SJCRH30 (cell line): ENCODE results near the gene SLC38A11. TPM values are rescaled to one million over a fixed set of nuclear protein-coding genes. Genes with fewer than 3 reads are reported as not detected.
"Not testable (repeated sequence)": the region's sequence is repeated elsewhere in the genome, so short reads cannot be mapped to it uniquely, and the experiment has no call there.

Experiments used
- DNase-seq, 2 experiments: peaks; one replicate each; pipeline ENCODE4 v3.0.0-alpha.2; 2015 to 2020
- H3K27ac ChIP-seq: fragments of 250-450 bp; sonication (Bioruptor Pico); 2 replicates; pipeline ENCODE4 v1.5.1; 2020; ENCODE audit warnings: mild to moderate bottlenecking, moderate library complexity
- H3K27me3 ChIP-seq: fragments of 250-450 bp; sonication (Bioruptor Pico); 2 replicates; pipeline ENCODE4 v1.5.1; 2020; ENCODE audit warnings: mild to moderate bottlenecking, moderate library complexity
- H3K36me3 ChIP-seq: fragments of 250-450 bp; sonication (Bioruptor Pico); 2 replicates; pipeline ENCODE4 v1.5.1; 2020; ENCODE audit warnings: mild to moderate bottlenecking, moderate library complexity
- H3K4me1 ChIP-seq: fragments of 250-450 bp; sonication (Bioruptor Pico); 2 replicates; pipeline ENCODE4 v1.5.1; 2020; ENCODE audit warnings: mild to moderate bottlenecking, moderate library complexity
- H3K4me3 ChIP-seq: fragments of 250-450 bp; sonication (Bioruptor Pico); 2 replicates; pipeline ENCODE4 v1.5.1; 2020; ENCODE audit warnings: mild to moderate bottlenecking, moderate library complexity
- H3K9me3 ChIP-seq: fragments of 250-450 bp; sonication (Bioruptor Pico); replicated peaks from 2 replicates; pipeline ENCODE4 v1.5.1; 2020; ENCODE audit warnings: mild to moderate bottlenecking, moderate library complexity
- total RNA-seq: library from RNA; depleted of rRNA; stranded (reverse); fragments of >200 nt; shearing (Covaris generic); gene quantifications from 2 replicates; pipeline ENCODE4 v1.2.3, GENCODE V29; 2014; rRNA removed

The SLC38A11 gene
- 0.08 and 0.18 TPM in 2 replicates for total RNA-seq

- no peak for DNase-seq
- Histone ChIP-seq H3K9me3 (no peaks in the 10 kb centered on the region), H3K27ac (no peak within 1 kb of the TSS), H3K4me1 (no peaks in the 10 kb centered on the region), H3K27me3 (no peaks in the 10 kb centered on the region), H3K4me3 (no peak within 1 kb of the TSS), H3K36me3 (no peaks in the 10 kb centered on the region)
Measured at GRCh38 chr2:164954954-164955701, at the start of gene SLC38A11. Gene SLC38A11, minus strand, starts transcription at chr2:164955525. Its CDS starts 278 bp downstream, at chr2:164955247.

GRCh38 chr2:165003443-165004130 is 48.3 kb upstream of the SLC38A11 start:
- H3K27me3 ChIP-seq = no peaks in the 10 kb centered on the region

GRCh38 chr2:165002638-165003037 is 47.3 kb upstream of the SLC38A11 start:
- DNase-seq = no peak
- no peak overlapping the region for H3K4me3 ChIP-seq
- H3K9me3 ChIP-seq = no peaks in the 10 kb centered on the region
- H3K4me1 ChIP-seq = no peaks in the 10 kb centered on the region
- no peak overlapping the region for H3K27ac ChIP-seq
- no peaks in the 10 kb centered on the region for H3K36me3 ChIP-seq
- H3K27me3 ChIP-seq = no peaks in the 10 kb centered on the region

More at GRCh38 chr2:165003443-165004130, 48.3 kb upstream of the SLC38A11 start:
- Histone ChIP-seq H3K36me3 (no peaks in the 10 kb centered on the region), H3K27ac (no peak overlapping the region), H3K4me3 (no peak overlapping the region), H3K9me3 (no peaks in the 10 kb centered on the region), H3K4me1 (no peaks in the 10 kb centered on the region)
- DNase-seq = no peak

- H3K27ac ChIP-seq, H3K36me3 ChIP-seq, H3K27me3 ChIP-seq, DNase-seq, H3K9me3 ChIP-seq, H3K4me1 ChIP-seq, H3K4me3 ChIP-seq: not testable (repeated sequence)
Measured at GRCh38 chr2:164994664-164995299, 39.5 kb upstream of the SLC38A11 start.

GRCh38 chr2:164993287-164994016 is 38.1 kb upstream of the SLC38A11 start:
- Histone ChIP-seq H3K27me3 (no peaks in the 10 kb centered on the region), H3K4me3 (no peak overlapping the region), H3K9me3 (no peaks in the 10 kb centered on the region), H3K36me3 (no peaks in the 10 kb centered on the region), H3K4me1 (no peaks in the 10 kb centered on the region), H3K27ac (no peak overlapping the region)
- DNase-seq = no peak

GRCh38 chr2:164992818-164993217 is 37.5 kb upstream of the SLC38A11 start:
- H3K36me3 ChIP-seq = no peaks in the 10 kb centered on the region
- no peak overlapping the region for H3K27ac ChIP-seq
- DNase-seq = peak; percentile 50 to 83
- no peak overlapping the region for H3K4me3 ChIP-seq
- no peaks in the 10 kb centered on the region for H3K4me1 ChIP-seq
- no peaks in the 10 kb centered on the region for H3K27me3 ChIP-seq
- no peaks in the 10 kb centered on the region for H3K9me3 ChIP-seq

GRCh38 chr2:164992093-164992454 is 36.7 kb upstream of the SLC38A11 start:
- DNase-seq, H3K27ac ChIP-seq, H3K4me3 ChIP-seq, H3K36me3 ChIP-seq, H3K4me1 ChIP-seq, H3K9me3 ChIP-seq, H3K27me3 ChIP-seq: not testable (repeated sequence)

GRCh38 chr2:164991361-164992092 is 36.2 kb upstream of the SLC38A11 start:
- H3K27ac ChIP-seq, H3K4me3 ChIP-seq, H3K4me1 ChIP-seq, H3K27me3 ChIP-seq, H3K9me3 ChIP-seq, DNase-seq, H3K36me3 ChIP-seq: not testable (repeated sequence)

- DNase-seq, H3K27ac ChIP-seq, H3K4me1 ChIP-seq, H3K27me3 ChIP-seq, H3K9me3 ChIP-seq, H3K36me3 ChIP-seq, H3K4me3 ChIP-seq: not testable (repeated sequence)
Measured at GRCh38 chr2:164990953-164991352, 35.6 kb upstream of the SLC38A11 start.

GRCh38 chr2:164988805-164989204 is 33.5 kb upstream of the SLC38A11 start:
- not testable (repeated sequence) for H3K36me3 ChIP-seq, DNase-seq, H3K27me3 ChIP-seq, H3K4me1 ChIP-seq, H3K27ac ChIP-seq, H3K9me3 ChIP-seq, H3K4me3 ChIP-seq

GRCh38 chr2:164986027-164986426 is 30.7 kb upstream of the SLC38A11 start:
- H3K36me3 ChIP-seq, H3K4me3 ChIP-seq, DNase-seq, H3K4me1 ChIP-seq, H3K27me3 ChIP-seq, H3K27ac ChIP-seq, H3K9me3 ChIP-seq: not testable (repeated sequence)

GRCh38 chr2:164984428-164984827 is 29.1 kb upstream of the SLC38A11 start:
- Histone ChIP-seq H3K9me3 (no peaks in the 10 kb centered on the region), H3K4me1 (peaks cover 7% of the 10 kb centered on the region), H3K27ac (no peak overlapping the region), H3K27me3 (no peaks in the 10 kb centered on the region), H3K36me3 (no peaks in the 10 kb centered on the region), H3K4me3 (no peak overlapping the region)
- no peak for DNase-seq

- Histone ChIP-seq H3K9me3 (no peaks in the 10 kb centered on the region), H3K27ac (no peak overlapping the region), H3K36me3 (no peaks in the 10 kb centered on the region), H3K4me1 (peaks cover 13% of the 10 kb centered on the region), H3K27me3 (no peaks in the 10 kb centered on the region), H3K4me3 (no peak overlapping the region)
- no peak for DNase-seq
Measured at GRCh38 chr2:164981217-164981990, 26.1 kb upstream of the SLC38A11 start.

- peaks cover 16% of the 10 kb centered on the region for H3K4me1 ChIP-seq
- H3K36me3 ChIP-seq, H3K27me3 ChIP-seq, H3K9me3 ChIP-seq, DNase-seq, H3K27ac ChIP-seq, H3K4me3 ChIP-seq: not testable (repeated sequence)
Measured at GRCh38 chr2:164980688-164981087, 25.4 kb upstream of the SLC38A11 start.
